Astrocyte of the hippocampus (primary cell): ENCODE results near the gene KLC1.

Experiments used
- DNase-seq: peaks from one replicate; pipeline ENCODE4 v3.0.0; 2011; ENCODE audit warnings: low read depth, low spot score

The KLC1 gene

DNA sequence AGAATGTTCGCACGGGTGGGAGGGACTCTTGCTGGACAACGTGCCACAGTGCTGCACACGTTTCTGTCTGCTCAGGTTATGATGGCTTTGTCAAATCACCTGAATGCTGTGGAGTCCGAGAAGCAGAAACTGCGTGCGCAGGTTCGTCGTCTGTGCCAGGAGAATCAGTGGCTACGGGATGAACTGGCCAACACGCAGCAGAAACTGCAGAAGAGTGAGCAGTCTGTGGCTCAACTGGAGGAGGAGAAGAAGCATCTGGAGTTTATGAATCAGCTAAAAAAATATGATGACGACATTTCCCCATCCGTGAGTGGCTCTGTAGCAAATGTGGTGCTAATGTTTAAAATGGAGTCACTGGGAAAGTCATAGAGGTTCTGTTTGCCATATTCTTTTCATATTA is 28.5 kb downstream of the KLC1 start:
- DNase-seq: peak; percentile 34

DNA sequence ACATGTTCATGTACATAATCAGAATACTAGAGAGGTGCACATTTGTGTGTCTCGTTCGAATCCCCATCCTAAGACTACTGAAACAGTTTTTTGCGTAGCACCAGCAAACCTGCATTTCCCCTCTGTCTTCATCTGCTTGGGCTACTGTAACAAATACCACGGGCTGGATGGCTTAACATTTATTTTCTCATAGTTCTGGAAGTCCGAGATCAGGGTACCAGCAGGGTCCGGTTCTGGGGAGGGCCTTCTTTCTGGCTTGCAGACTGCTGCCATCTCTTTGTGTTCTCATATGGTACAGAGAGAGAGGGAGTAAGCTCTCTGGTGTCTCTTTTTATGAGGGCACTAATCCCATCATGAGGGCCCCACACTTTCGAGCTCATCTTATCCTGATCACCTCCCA is 30.6 kb downstream of the KLC1 start:
- DNase-seq: no peak

DNA sequence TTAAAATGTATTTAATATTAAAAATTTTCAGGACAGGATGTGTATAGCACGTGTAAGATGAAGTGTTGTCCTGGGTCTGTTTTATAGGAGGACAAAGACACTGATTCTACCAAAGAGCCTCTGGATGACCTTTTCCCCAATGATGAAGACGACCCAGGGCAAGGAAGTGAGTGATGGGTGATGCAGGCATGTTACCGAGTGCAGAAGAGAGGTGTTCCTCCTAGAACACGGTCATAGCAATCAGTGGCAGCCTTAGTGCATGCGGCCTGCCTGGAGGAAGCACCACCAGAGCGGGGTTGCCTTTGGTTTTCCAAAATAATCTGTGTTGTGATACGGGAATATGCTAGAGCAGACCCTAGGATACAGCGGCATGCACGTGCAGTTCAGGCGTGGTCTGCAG is 33.0 kb downstream of the KLC1 start:
- DNase-seq: no peak

DNA sequence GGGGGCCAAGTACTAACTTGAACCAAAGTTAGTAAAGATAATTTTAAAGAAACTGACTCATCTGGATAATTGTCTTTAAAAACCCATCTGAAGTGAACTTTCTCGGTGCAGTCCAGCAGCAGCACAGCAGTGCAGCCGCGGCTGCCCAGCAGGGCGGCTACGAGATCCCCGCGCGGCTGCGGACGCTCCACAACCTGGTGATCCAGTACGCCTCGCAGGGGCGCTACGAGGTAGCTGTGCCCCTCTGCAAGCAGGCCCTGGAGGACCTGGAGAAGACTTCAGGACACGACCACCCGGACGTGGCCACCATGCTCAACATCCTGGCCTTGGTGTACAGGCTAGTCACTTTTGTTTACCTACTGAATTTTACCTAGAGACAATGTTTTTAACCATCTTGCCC is 33.6 kb downstream of the KLC1 start:
- no peak for DNase-seq

DNA sequence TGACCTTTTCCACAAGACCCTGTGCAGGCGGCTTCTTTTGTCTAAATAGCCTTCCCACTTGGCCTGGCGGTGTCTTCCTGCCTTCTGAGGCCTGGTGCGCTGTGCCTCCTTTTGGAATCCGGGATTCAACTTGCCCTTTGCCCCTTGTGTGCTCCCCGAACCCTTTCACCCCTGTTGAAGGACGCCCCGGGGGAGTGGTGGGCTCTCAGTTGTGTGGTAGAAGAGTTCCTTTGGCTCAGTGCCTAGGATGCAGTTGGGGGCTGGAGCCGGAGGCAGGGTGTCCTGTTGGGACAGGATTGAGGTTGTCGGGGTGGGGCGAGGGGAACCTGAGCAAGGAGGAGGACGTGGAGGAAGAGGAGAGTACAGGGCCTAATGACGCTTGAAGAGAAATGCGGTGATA is 34.5 kb downstream of the KLC1 start:
- DNase-seq: no peak

DNA sequence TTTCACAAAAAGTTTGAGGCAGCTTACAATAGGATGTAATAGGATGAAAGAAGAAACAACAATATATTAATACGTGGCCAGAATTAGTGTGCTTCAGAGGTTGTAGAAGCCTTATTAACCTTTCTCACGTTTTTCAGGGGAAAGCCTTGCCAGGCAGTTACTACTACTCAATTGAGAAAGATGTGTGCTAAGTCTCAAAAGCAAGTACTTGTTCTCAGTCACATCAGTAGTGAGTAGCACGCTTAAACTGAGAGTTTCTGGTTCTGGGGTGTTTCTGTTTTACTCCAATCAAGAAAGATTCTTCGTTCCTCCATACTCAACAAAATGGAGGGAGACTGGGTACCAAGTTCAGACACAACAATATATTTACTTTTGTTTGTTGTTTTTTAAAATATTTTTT is 38.7 kb downstream of the KLC1 start:
- no peak for DNase-seq

DNA sequence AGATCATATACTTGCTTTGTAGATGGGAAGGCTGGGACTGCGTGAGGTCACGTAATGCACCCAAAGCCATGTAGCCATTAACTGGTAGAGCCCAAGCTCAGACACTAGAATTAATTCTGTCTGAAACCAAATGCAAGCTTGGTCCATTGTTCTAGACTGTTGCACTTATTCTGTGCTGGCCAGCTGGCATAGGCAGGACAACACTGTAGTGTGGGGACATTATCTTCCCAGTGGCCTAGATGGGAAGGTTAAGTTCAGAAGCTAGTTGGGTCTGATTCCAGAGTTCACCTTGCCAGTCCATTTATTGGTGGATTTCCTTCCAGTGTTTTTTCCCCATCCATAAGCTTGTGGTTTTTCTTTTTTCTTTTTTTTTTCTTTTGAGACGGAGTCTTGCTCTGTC is 39.1 kb downstream of the KLC1 start:
- no peak for DNase-seq

DNA sequence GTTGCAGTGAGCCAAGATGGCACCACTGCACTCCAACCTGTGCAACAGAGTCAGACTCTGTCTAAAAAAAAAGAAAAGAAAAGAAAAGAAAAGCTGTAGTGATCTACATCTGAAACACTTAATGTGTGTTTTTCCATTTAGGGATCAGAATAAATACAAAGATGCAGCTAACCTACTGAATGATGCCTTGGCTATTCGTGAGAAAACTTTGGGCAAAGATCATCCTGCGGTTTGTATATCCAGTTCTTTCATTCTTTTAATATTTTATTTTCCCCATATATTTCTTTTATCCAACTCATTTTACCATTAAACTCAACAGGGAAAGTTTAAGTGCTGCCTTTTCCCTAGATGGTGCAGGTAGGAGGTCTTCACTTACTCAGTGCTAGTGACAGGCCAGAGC is 40.4 kb downstream of the KLC1 start:
- DNase-seq: no peak

DNA sequence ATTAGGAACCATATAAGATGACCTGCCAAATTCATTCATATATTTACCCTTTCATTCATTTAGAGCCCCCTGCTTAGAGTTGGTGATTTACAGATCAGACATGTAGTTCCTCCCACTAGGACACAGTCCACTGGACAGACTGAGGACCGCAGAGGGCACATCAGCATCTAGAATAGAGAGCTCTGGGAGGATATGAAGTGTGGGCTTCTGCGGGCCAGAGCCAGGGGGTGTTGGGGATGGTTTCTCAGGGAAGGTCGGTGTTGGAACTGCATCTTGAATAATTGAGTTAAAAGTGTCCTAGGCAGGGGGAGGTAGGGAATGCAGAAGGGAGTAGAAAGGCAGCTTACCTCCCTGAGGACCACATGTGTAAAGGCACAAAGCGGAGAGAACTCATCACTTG is 42.9 kb downstream of the KLC1 start:
- DNase-seq: no peak

DNA sequence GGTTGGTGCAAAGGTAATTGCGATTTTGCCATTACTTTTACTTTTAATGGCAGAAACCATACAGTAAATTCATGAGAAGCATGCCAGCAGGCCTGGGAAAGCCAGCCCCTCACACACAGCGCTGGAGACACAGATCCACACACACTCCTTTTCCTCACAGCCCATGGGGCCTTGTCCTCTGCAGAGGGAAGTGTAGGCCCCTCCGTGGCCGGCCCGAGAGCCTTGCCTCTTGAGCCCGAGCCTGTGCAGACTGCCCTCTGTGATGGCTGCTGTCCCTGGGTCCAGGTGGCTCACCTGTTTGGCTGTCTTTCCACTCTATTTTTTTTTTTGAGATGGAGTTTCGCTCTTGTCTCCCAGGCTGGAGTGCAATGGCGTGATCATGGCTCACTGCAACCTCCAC is 46.9 kb downstream of the KLC1 start:
- DNase-seq: no peak

DNA sequence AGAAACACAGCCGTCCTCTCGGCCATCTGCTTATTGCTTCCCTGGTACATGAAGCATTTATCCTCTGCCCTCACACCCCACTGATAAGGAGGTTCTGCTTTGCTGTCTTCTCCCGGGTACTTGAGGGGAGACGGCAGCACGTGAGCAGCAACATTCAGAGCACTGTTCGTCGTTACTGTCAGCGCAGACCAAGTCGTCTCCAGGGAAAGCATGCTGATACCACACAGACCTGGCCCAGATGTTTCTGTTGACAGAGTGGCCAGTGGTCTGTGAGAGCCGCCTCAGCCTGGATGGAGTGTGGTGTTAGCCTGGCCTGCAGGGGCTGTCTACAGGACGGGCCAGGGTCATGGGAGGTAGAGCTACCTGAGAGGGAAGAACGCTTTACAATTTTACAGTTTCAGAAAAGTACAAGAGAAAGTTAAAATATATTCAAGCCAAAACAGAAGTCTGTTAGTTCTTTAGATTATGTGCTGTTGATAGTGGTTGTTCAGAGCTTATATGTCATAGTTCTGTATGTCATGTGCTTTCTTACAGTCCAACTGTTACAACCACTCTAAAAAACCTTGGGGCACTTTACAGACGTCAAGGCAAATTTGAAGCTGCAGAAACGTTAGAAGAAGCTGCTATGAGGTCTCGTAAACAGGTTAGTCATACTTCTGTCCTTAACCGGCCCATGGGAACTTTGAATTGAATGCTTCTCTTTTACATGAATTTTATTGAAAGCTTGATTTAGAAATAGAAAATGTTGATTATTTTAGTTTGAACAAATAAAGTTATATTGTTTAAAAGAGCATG is 48.1 kb downstream of the KLC1 start:
- DNase-seq: no peak

DNA sequence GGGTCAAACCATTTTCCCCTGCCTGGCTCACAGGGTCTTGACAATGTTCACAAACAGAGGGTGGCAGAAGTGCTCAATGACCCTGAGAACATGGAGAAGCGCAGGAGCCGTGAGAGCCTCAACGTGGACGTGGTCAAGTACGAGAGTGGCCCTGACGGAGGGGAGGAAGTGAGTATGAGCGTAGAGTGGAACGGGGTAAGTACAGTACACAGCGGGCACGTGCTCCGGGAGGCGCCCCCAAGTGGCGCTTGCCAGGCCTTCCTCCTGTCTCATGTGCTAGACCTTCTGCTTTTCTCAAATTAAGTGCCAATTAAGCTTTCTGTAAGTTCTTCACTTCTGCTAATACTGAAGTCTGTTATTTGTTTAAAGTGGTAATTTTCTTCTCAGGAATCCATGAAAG is 50.3 kb downstream of the KLC1 start:
- DNase-seq: peak; percentile 34

DNA sequence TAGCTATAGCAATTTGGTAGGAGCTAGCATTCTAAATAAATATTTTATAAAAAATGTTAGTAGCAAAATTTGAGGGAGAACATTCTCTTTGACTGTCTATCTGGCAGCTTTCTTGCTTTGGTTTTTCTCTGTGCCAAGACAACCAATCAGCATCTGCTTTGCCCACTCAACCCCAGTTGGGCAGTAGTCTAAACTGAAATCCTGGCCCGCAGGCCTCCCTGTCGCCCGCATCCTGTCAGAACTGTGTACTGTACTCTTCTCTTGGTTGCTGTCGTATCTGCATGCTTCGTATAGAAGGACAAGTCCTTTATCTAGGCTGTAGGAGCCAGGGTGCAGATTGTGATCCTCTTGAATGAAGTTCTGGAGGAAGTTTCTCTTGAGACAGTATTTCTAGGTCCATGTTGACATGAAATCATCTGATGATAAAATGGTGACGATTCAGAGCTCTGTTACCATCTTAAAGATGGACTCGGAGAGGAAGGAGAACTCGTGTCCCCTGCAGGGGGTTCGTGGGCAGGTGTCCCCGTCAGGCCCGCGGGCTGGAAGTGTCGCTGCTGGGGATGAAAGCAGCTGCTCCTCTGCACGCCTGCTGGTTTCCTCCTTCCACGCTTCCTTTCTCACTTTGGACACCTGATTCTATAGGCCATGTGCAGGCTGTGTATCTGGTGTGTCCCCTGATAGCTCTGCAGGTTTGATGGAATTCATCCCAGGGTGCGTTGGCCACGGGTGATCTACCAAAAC is 51.6 kb downstream of the KLC1 start:
- DNase-seq: no peak

DNA sequence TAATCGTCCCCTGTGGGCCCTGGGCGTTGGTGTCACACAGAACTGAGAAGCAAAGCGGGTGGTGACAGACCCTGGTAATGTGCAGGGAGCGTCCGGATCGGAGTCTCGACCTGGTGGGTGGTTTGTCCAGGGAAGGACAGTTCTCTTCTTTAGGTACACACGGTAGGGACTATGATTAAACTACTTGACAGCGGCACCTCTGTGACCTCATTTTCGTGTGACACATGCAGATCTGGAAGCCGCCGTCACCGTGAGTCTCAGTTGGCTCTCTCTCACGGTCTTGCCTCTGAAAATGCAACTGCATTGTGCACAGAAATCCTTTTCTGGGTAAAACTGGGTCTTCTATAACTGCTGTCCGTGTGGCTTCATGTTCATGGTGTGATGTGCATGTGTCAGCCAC is 54.1 kb downstream of the KLC1 start:
- no peak for DNase-seq

DNA sequence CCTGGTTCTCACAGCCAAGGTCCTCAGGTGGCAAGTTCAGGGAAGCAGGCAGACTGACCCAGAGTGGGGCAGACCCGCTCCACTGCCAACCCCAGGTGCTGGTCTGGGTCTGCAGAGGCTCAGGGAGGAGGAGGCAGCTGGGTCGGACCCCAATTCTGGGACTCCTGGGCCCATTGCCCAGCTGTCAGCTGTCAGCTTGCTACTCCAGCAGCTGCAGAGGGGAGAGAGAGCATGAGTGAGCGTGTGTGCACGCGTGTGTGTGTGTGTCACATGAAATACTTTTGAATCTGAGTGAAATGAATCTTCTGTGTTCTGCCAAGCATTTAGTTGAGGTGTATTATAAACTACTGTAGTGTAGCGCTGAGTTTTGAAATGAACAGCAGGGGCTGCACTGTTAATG is 55.5 kb downstream of the KLC1 start:
- DNase-seq: no peak

DNA sequence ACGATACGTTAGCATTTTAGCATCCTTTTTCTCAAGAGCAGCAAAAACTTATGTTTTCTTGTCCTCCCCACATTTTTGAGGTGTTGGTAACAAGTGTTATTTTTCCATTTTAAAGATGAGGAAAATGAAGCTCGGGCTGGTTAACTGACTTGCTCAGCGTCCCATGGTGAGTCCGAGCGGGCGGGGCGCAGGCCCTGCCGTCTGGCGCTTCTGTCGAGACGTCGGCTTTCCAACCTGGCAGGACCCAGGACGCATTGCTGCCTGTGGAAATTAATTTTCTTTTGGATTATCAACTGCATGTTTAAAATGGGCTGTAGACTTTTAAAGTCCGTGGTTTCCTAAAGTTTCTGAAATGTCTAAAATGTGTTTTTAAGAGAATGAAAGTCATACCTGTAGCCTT is 55.9 kb downstream of the KLC1 start:
- DNase-seq: no peak

DNA sequence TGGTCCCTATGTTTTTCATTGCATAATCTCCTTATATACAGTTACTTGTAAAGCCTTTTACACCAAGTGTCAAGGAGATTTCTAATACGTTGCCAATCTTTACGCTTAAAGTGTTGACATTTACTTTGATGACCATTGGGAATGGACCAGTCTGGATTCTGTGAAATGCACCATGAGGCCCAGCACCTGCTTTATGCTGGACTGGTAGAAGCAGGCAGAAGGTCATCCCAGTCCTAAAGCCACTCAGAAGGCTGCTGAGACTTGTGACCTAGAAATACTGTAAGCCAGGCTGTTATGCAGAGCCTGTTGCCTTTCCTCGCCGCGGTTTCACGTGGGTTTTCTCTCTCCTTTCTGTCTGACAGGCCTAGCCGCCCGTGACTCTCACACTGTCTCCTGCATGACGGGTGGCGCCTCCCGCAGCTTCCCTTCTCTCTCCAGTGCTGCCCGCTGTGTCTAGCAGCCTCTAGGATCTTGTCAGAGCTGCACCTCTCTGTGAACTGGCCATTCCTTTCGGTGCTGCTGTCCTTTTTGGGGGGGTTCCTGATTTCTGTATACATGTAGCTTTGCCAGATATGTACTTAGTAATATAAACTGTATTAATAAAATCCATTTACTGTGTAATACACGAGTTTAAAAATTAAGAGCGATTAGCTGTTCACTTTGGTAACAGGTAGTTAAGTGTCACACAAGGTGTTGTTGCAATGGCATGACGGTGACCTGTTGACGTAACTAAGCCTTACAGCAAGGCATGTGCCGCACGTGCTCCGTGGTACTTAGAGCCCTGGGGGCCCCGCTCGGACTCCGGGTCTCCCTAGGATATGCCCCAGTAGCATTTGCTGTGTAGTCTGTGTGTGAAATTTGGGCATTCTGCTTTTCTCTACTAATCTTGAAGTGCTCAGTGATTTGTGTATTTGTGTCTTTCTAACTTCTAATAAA is 56.5 kb downstream of the KLC1 start:
- DNase-seq: no peak

DNA sequence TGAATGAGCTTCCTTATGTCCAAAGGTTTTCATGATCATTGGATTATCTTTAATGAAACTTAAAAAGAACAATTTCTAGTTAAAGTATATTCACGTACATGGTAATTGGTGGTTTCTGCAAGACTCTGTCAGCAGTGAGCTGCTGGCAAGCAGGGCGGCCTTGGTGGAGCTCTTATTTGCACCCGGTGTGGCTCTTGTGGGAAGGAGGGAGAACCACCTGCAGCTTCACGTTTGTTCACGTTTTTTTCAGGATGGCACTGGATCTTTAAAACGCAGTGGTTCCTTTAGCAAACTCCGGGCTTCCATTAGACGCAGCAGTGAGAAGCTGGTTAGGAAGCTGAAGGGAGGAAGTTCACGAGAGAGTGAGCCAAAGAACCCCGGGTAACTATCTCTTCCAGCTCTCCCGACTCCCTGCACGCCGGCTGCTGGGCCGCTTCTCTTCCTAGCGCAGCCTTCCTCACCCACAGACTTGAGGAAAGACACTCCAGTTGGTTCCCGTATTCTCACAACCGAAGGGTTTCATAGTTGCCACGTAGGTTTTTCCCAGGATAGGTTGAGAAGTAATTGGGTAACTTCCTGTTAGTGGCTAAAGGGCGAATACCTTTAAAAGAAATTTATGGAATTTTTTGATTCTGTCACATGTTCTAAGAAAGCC is 57.9 kb downstream of the KLC1 start:
- no peak for DNase-seq

DNA sequence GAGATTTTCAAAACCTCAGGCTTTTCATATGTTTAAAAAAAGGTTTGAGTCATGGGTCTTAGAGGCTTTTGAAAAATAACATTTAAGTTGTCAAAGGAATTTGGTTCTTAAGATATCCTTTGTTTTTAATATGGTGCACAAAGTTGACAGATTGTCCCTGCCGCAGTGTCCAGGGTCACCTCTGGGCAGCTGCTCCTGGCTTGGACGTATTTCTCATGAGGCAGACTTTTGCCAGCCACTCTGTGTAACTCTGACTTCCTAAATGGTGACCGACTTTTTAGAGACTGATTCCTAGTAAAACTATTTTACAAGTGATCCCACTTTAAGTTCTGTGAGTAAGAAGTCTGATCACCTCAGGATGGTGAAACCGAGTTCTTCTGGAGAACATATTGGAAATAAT is 58.7 kb downstream of the KLC1 start:
- no peak for DNase-seq

DNA sequence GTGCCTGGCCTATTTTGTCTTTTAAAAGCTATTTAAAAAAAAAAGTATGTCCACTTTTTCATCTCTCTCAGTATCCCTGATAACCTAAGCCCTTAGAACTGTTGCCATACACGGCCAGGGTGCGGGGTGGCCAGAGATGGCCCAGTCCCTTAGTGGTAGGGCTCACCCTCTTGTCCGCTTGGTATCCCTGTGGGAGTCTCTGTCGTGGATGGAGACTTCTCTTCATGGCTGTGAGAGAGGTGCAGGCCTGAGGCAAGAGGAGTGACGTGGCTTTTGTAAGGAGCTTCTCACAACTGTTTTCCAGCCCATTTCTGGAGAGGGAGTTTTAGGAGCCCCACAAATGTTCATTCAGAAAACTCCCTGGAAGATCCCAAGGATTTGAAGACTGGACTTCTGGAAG is 59.4 kb downstream of the KLC1 start:
- DNase-seq: no peak
